ENCODE data around the gene CEMIP. TPM values are rescaled to one million over a fixed set of nuclear protein-coding genes. Genes with fewer than 3 reads are reported as not detected.
A peak's percentile ranks its signal among the peaks of the same experiment; 100 is the strongest.

CEMIP gene
- total and polyA plus RNA-seq, 2 experiments from 2014 or later, result 0.27 to 2.1 TPM

DNA sequence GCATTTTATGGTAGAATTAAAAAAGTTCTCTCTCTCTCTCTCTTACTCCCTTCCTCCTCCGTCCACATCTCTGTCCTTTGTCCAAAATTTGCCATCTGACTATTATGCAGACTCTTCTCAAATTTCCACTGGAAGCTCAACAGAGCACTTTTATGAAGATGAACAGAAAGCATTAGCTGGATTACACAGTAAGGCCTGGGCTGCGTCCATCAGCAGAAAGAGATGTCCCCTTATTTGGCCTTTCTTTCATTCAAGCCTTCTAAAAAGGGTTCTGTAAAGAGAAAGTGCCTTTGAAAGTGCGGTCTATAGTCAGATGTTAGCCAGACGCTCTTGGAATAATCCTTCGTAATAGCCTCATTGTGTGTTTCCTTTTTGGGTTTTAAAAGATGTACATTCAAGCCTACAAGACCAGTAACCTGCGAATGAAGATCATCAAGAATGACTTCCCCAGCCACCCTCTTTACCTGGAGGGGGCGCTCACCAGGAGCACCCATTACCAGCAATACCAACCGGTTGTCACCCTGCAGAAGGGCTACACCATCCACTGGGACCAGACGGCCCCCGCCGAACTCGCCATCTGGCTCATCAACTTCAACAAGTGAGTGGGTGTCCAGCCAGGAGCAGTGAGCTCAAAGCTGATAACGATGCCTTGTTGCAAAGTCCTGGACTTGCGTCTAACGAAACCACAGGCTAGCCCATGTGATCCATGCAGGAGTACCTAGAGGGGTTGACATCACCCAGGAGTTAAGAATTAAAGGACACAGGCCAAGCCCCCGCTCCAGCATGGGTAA lies 157.3 kb downstream of the CEMIP start:
- Histone ChIP-seq H3K4me1 (ENCODE audit: insufficient read depth) (peaks cover 6% of the 10 kb centered on the region; the same call in 1 of the 2 replicates), H3K36me3 (ENCODE audit: insufficient read depth) (no peaks in the 10 kb centered on the region; the same call in 1 of the 2 replicates), H3K4me2 (no peak overlapping the region), H3K27ac (ENCODE audit: low read depth) (no peak overlapping the region), H3K79me2 (replicated peaks; ENCODE audit: insufficient read depth) (no peaks in the 10 kb centered on the region), H4K20me1 (replicated peaks; ENCODE audit: insufficient read depth) (no peaks in the 10 kb centered on the region; the same call in 1 of the 2 replicates), H3F3A (replicated peaks; ENCODE audit: low read depth) (no peaks in the 10 kb centered on the region), H2AFZ (no peak overlapping the region), H3K9me2 (ENCODE audit: insufficient read depth) (no peaks in the 10 kb centered on the region), H3K27me3 (ENCODE audit: insufficient read depth) (no peaks in the 10 kb centered on the region), H3K4me3 (no peak overlapping the region)
- H3K4me1 Mint-ChIP-seq, result peaks cover 8% of the 10 kb centered on the region
- H3K4me3 Mint-ChIP-seq, result no peak overlapping the region
- ATAC-seq, result no peak
- no peak overlapping the region for H3K27ac Mint-ChIP-seq
- TF ChIP-seq, protein P1, sequence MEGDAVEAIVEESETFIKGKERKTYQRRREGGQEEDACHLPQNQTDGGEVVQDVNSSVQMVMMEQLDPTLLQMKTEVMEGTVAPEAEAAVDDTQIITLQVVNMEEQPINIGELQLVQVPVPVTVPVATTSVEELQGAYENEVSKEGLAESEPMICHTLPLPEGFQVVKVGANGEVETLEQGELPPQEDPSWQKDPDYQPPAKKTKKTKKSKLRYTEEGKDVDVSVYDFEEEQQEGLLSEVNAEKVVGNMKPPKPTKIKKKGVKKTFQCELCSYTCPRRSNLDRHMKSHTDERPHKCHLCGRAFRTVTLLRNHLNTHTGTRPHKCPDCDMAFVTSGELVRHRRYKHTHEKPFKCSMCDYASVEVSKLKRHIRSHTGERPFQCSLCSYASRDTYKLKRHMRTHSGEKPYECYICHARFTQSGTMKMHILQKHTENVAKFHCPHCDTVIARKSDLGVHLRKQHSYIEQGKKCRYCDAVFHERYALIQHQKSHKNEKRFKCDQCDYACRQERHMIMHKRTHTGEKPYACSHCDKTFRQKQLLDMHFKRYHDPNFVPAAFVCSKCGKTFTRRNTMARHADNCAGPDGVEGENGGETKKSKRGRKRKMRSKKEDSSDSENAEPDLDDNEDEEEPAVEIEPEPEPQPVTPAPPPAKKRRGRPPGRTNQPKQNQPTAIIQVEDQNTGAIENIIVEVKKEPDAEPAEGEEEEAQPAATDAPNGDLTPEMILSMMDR (conservative IDR thresholded peaks at IDR 0.05; ENCODE audit: low read depth in 2 of 2), result peak; percentile 43 to 44
- TF ChIP-seq POLR2AphosphoS5 (IDR thresholded peaks at IDR 0.05; ENCODE audit: low read depth), result no peak
- TF ChIP-seq CREB1 (CRISPR knock-in tag; IDR thresholded peaks at IDR 0.05; ENCODE audit: low read depth), result no peak
- TF ChIP-seq NANOG (IDR thresholded peaks at IDR 0.05; ENCODE audit: borderline replicate concordance), result no peak
- no peaks in the 10 kb centered on the region for H3K27me3 Mint-ChIP-seq (ENCODE audit: insufficient read depth, low read depth, poor library complexity)
- no peaks in the 10 kb centered on the region; the same call in 1 of the 3 replicates for H3K36me3 Mint-ChIP-seq (ENCODE audit: low read depth)
- DNase-seq (ENCODE audit: low spot score), result no peak
- H3K9me3 Mint-ChIP-seq, result no peaks in the 10 kb centered on the region

DNA sequence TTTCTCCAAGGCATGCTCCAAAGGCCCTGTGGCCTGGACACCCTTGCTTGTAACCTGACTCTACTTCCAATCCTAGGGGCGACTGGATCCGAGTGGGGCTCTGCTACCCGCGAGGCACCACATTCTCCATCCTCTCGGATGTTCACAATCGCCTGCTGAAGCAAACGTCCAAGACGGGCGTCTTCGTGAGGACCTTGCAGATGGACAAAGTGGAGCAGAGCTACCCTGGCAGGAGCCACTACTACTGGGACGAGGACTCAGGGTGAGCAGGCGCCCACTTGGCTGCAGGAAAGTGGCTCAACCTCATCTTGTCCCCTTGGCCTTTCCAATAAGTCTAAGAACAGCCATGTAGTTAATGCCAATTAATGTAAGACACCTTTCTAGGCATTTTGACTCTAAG lies 158.5 kb downstream of the CEMIP start:
- peaks cover 6% of the 10 kb centered on the region; the same call in 1 of the 2 replicates for H3K4me1 ChIP-seq (ENCODE audit: insufficient read depth)
- Mint-ChIP-seq H3K27me3 (ENCODE audit: insufficient read depth, low read depth, poor library complexity) (peaks cover 3% of the 10 kb centered on the region), H3K9me3 (no peaks in the 10 kb centered on the region), H3K4me1 (peaks cover 8% of the 10 kb centered on the region), H3K36me3 (ENCODE audit: low read depth) (no peaks in the 10 kb centered on the region; the same call in 1 of the 3 replicates), H3K27ac (no peak overlapping the region), H3K4me3 (no peak overlapping the region)
- no peak overlapping the region for H3K4me3 ChIP-seq
- ATAC-seq (no peak), DNase-seq (ENCODE audit: low spot score) (no peak)
- H3K79me2 ChIP-seq (replicated peaks; ENCODE audit: insufficient read depth), result no peaks in the 10 kb centered on the region
- no peaks in the 10 kb centered on the region for H3K27me3 ChIP-seq (ENCODE audit: insufficient read depth)
- H3F3A ChIP-seq (replicated peaks; ENCODE audit: low read depth), result no peaks in the 10 kb centered on the region
- no peak overlapping the region for H3K4me2 ChIP-seq
- no peaks in the 10 kb centered on the region for H3K9me2 ChIP-seq (ENCODE audit: insufficient read depth)
- no peaks in the 10 kb centered on the region; the same call in 1 of the 2 replicates for H3K36me3 ChIP-seq (ENCODE audit: insufficient read depth)
- no peak overlapping the region for H3K27ac ChIP-seq (ENCODE audit: low read depth)
- no peak overlapping the region for H2AFZ ChIP-seq
- no peaks in the 10 kb centered on the region; the same call in 1 of the 2 replicates for H4K20me1 ChIP-seq (replicated peaks; ENCODE audit: insufficient read depth)
- TF ChIP-seq, protein P1 (conservative IDR thresholded peaks at IDR 0.05; ENCODE audit: low read depth in 2 of 2), result no peak
- TF ChIP-seq ZNF114 (CRISPR knock-in tag; IDR thresholded peaks at IDR 0.05) (no peak), ZNF331 (CRISPR knock-in tag; IDR thresholded peaks at IDR 0.05; ENCODE audit: low read depth) (no peak), EZH2phosphoT487 (IDR thresholded peaks at IDR 0.05; ENCODE audit: unreplicated experiment) (no peak)
- TF ChIP-seq, protein P2, sequence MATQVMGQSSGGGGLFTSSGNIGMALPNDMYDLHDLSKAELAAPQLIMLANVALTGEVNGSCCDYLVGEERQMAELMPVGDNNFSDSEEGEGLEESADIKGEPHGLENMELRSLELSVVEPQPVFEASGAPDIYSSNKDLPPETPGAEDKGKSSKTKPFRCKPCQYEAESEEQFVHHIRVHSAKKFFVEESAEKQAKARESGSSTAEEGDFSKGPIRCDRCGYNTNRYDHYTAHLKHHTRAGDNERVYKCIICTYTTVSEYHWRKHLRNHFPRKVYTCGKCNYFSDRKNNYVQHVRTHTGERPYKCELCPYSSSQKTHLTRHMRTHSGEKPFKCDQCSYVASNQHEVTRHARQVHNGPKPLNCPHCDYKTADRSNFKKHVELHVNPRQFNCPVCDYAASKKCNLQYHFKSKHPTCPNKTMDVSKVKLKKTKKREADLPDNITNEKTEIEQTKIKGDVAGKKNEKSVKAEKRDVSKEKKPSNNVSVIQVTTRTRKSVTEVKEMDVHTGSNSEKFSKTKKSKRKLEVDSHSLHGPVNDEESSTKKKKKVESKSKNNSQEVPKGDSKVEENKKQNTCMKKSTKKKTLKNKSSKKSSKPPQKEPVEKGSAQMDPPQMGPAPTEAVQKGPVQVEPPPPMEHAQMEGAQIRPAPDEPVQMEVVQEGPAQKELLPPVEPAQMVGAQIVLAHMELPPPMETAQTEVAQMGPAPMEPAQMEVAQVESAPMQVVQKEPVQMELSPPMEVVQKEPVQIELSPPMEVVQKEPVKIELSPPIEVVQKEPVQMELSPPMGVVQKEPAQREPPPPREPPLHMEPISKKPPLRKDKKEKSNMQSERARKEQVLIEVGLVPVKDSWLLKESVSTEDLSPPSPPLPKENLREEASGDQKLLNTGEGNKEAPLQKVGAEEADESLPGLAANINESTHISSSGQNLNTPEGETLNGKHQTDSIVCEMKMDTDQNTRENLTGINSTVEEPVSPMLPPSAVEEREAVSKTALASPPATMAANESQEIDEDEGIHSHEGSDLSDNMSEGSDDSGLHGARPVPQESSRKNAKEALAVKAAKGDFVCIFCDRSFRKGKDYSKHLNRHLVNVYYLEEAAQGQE (IDR thresholded peaks at IDR 0.05; ENCODE audit: unreplicated experiment), result no peak
- TF ChIP-seq, protein P3, sequence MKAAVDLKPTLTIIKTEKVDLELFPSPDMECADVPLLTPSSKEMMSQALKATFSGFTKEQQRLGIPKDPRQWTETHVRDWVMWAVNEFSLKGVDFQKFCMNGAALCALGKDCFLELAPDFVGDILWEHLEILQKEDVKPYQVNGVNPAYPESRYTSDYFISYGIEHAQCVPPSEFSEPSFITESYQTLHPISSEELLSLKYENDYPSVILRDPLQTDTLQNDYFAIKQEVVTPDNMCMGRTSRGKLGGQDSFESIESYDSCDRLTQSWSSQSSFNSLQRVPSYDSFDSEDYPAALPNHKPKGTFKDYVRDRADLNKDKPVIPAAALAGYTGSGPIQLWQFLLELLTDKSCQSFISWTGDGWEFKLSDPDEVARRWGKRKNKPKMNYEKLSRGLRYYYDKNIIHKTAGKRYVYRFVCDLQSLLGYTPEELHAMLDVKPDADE (IDR thresholded peaks at IDR 0.05), result no peak
